ENCODE measurements around the gene NOL11.
"Not testable (repeated sequence)": the region's sequence is repeated elsewhere in the genome, so short reads cannot be mapped to it uniquely, and the experiment has no call there.

Gene NOL11

DNA sequence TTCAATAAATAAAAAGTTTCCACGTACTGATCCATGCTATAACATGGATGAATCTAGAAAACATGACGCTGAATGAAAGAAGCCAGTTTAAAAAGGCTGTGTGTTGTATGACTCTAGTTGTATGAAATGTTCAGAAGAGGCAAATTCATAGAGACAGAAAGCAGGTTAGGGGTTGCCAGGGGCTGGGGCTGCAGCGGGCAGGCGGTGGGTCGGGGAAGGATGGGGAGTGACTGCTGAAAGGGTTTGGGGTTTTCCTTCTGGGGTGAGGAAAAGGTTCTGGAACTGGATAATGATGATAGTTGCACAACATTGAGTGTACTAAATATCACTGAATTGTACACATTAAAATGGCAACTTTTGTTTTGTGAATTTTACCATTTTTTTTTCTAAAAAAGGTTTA lies 36.3 kb downstream of the NOL11 start:
- DNase-seq, result no peak
- no peak for TF ChIP-seq POLR2A (IDR thresholded peaks at IDR 0.05; ENCODE audit: low read length)
- no peak for TF ChIP-seq GATA1 (IDR thresholded peaks at IDR 0.05; ENCODE audit: low read depth, low read length)

DNA sequence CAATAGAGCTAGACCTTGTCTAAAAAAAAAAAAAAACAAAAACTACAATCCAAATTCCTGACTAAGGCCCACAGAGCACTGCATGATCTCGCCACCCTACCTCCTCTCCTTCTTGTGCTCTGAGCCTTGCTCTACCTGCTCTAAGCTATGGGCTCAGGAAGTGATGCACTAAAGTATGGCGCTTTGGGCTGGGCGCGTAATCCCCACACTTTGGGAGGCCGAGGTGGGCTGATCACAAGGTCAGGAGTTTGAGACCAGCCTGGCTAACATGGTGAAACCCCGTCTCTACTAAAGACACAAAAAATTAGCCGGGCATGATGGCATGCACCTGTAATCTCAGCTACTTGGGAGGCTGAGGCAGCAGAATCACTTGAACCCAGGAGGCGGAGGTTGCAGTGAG lies 37.0 kb downstream of the NOL11 start:
- not testable (repeated sequence) for DNase-seq

DNA sequence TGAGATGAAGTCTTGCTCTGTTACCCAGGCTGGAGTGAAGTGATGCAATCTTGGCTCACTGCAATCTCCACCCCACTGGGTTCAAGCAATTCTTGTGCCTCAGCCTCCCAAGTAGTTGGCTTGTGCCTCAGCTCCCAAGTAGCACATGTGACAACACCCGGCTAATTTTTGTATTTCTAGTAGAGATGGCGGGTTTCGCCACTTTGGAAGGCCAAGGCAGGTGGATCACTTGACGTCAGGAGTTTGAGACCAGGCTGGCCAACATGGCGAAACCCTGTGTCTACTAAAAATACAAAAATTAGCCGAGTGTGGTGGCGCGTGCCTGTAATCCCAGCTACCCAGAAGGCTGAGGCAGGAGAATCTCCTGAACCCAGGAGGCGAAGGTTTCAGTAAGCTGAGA lies 39.0 kb downstream of the NOL11 start:
- DNase-seq, result peak in 1 of 2 experiments; percentile 22

DNA sequence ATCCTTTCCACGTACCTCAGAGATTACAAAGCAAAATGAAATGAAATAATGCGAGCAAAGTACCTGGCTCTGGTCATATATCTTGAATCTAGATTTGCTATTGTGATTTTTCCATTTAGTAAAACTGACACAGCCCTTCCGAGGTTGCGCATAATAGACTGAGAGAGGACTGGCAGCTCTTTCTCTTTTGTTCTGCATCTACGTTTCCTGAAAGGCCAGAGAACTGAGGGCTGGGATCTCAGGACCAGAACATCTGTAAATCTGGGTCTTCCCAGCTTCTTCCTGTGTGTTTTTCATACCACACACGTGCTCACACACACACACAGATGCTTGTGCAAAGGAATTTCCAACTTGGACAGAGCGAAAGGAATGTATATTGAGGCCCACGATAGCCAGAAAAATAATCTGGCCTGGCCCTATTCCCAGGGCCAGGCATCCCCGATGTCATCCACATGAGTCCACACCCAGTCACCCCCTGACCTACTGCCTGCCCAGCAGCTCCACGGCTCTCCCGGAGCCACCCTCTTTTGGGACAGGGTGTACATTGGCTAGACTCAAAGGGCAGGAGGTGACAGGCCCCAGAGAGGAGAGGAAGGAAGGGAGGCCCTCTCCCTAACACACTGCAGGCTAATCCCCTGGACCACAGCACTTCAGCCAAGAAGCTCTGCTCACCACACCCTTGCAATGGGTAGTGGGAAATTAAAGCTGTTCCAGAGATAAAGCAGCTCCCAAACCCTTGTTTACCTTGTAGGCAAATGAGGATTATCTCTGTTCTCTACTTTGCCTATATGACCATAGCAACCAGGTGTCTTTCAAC lies 41.8 kb downstream of the NOL11 start:
- TF ChIP-seq GATA1 (IDR thresholded peaks at IDR 0.05; ENCODE audit: low read depth, low read length) (no peak), POLR2A (IDR thresholded peaks at IDR 0.05; ENCODE audit: low read length) (no peak)
- DNase-seq, result no peak

GRCh38 chr17:67765623-67766022 lies 47.9 kb downstream of the NOL11 start:
- DNase-seq, result no peak
- TF ChIP-seq POLR2A (IDR thresholded peaks at IDR 0.05; ENCODE audit: low read length) (no peak), GATA1 (IDR thresholded peaks at IDR 0.05; ENCODE audit: low read depth, low read length) (no peak)

DNA sequence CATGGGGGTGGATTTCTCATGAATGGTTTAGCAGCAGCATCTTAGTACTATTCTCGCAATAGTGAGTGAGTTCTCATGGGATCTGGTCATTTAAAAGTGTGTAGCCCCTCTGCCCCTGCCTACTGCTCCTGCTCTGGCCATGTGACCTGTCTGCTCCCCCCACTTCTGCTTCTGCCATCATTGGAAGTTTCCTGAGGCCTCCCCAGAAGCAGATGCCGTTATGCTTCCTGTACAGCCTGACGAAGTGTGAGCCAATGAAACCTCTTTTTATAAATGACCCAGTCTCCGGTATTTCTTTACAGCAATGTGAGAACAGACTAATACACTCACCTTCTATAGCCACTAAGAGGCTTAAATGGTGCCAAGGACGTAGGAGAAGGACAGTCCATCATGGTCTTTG lies 51.5 kb downstream of the NOL11 start:
- TF ChIP-seq GATA1 (IDR thresholded peaks at IDR 0.05; ENCODE audit: low read depth, low read length) (no peak), POLR2A (IDR thresholded peaks at IDR 0.05; ENCODE audit: low read length) (no peak)
- DNase-seq, result no peak

DNA sequence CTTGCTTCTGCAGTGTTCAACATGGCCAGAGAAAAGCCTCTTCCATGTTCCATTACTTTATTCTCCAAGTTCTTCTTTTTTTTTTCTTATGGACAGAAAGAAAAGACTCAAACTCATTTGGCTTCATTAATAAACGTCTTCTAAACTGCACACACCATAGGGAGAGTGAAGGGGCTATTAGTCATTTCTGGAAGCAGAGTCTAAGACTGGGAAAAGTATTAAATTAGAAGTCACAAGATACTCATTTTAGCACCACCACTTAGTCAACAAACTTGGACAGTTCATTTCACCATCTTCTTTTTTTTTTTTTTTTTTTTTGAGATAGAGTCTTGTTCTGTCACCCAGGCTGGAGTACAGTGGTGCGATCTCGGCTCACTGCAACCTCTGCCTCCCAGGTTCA lies 52.8 kb downstream of the NOL11 start:
- no peak for TF ChIP-seq POLR2A (IDR thresholded peaks at IDR 0.05; ENCODE audit: low read length)
- no peak for TF ChIP-seq GATA1 (IDR thresholded peaks at IDR 0.05; ENCODE audit: low read depth, low read length)
- DNase-seq, result no peak

DNA sequence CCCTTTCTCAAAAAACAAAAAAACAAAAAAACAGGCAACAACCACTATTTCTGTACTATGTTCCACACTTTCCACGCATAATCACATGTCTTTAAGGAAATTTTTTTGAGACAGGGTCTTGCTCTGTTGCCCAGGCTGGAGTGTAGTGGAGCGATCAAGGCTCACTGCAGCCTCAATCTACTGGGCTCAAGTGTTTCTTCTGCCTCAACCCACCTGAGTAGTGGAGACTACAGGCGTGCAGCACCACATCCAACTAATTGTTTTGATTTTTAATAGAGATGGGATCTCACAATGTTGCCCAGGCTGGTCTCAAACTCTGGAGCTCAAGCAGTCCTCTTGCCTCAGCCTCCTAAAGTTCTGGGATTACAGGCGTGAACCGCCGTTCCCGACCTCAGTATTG lies 54.9 kb downstream of the NOL11 start:
- no peak for TF ChIP-seq GATA1 (IDR thresholded peaks at IDR 0.05; ENCODE audit: low read depth, low read length)
- no peak for TF ChIP-seq POLR2A (IDR thresholded peaks at IDR 0.05; ENCODE audit: low read length)
- DNase-seq, result no peak

DNA sequence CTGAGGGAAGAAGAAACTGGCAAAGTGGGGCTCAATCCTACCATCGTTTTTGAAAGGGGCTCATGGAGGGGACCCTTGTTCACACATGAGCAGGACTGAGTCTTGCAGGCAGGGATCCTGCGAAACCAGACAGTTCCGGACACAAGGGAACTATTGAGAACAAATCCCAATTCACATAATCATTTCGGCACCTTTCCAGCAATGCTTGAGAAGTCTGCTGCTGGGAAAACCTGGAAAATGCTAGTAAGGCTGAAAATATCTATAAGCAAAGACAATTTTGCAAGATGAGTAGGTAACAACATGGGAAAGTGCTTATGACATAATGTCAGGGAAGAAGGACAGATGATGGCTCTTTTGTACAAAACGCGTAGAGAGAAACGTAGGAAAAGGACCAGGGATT lies 55.5 kb downstream of the NOL11 start:
- no peak for TF ChIP-seq GATA1 (IDR thresholded peaks at IDR 0.05; ENCODE audit: low read depth, low read length)
- no peak for TF ChIP-seq POLR2A (IDR thresholded peaks at IDR 0.05; ENCODE audit: low read length)
- DNase-seq, result no peak

GRCh38 chr17:67779098-67779672 lies 61.4 kb downstream of the NOL11 start:
- no peak for TF ChIP-seq GATA1 (IDR thresholded peaks at IDR 0.05; ENCODE audit: low read depth, low read length)
- TF ChIP-seq POLR2A (IDR thresholded peaks at IDR 0.05; ENCODE audit: low read length), result no peak
- DNase-seq, result peak; percentile 62 to 75

- DNase-seq, result peak; percentile 95 to 98
- peak; percentile 58 for TF ChIP-seq GATA1 (IDR thresholded peaks at IDR 0.05; ENCODE audit: low read depth, low read length)
- TF ChIP-seq POLR2A (IDR thresholded peaks at IDR 0.05; ENCODE audit: low read length), result peak; percentile 27
Measured at GRCh38 chr17:67784364-67785121, 66.8 kb downstream of the NOL11 start.

DNA sequence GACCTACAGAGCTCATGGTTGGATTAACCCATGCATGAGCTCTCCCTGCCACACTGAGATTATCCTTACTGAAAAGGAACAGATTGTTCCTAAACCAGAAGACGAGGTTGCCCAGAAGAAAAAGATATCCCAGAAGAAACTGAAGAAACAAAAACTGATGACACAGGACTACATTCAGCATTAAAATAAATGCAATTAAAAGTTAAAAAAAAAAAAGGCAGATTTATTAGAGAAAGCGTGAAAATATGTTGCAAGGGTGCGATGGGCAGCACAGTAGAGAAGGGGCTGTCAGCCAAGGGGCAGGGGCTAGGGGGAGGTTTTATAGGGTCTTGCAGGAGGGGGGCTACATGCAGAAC lies 67.4 kb downstream of the NOL11 start:
- DNase-seq, result no peak
- TF ChIP-seq GATA1 (IDR thresholded peaks at IDR 0.05; ENCODE audit: low read depth, low read length), result no peak
- no peak for TF ChIP-seq POLR2A (IDR thresholded peaks at IDR 0.05; ENCODE audit: low read length)

GRCh38 chr17:67785504-67785903 lies 67.8 kb downstream of the NOL11 start:
- DNase-seq, result peak in 1 of 2 experiments; percentile 36
- no peak for TF ChIP-seq GATA1 (IDR thresholded peaks at IDR 0.05; ENCODE audit: low read depth, low read length)
